ENCODE data around the gene APBA2. TPM values are rescaled to one million over a fixed set of nuclear protein-coding genes. Genes with fewer than 3 reads are reported as not detected.

Gene APBA2
- total and polyA plus RNA-seq, 10 of the 15 experiments (the other 5 are each of a cell fraction or from before 2014, with no cell fraction given) = 0.06 to 0.26 (median 0.07) TPM; not detected in 7

DNA sequence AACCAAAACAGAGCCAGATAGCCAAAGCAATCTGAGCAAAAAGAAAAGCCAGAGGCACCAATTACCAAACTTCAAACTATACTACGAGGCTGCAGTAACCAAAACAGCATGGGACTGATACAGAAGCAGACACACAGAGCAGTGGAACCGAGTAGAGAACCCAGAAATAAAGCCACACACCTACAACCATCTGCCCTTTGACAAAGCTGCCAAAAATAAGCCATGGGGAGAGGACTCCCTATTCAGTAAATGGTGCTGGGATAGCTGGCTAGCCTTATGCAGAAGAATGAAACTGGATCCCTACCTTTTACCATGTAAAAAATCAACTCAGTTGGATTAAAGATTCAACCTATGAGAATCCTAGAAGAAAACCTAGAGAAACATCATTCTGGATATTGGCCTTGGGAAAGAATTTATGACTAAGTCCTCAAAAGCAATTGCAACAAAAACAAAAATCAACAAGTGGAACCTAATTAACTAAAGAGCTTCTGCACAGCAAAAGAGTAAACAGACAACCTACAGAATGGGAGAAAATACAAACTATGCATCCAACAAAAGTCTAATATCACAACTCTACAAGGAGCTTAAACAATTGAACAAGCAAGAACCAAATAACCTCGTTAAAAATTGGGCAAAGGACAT is 95.1 kb downstream of the APBA2 start:
- DNase-seq (ENCODE audit: low read depth, low spot score) = no peak
- WGBS (ENCODE audit: insufficient coverage, insufficient replicate concordance, low lambda C conversion rate, missing lambda C conversion rate) = 0% methylated on average over 3 of the region's 3 CpGs
- Histone ChIP-seq H3K79me2 (ENCODE audit: control insufficient read depth, insufficient read depth, low read length) (no peaks in the 10 kb centered on the region), H3K4me1 (ENCODE audit: control insufficient read depth, insufficient read depth, low read length) (no peaks in the 10 kb centered on the region), H4K20me1 (ENCODE audit: control insufficient read depth, insufficient read depth) (no peaks in the 10 kb centered on the region), H3K9me3 (replicated peaks; ENCODE audit: control insufficient read depth, insufficient read depth, low read length) (no peaks in the 10 kb centered on the region), H3K27ac (ENCODE audit: control insufficient read depth, insufficient read depth) (no peak overlapping the region), H3K9ac (ENCODE audit: control insufficient read depth, insufficient read depth, low read length) (no peak overlapping the region), H2AFZ (ENCODE audit: control insufficient read depth, low read depth, low read length) (no peak overlapping the region), H3K27me3 (replicated peaks in 1 of 2; ENCODE audit: control insufficient read depth in 2 of 2, insufficient read depth in 2 of 2, low read length in 1 of 2) (peaks cover 1 to 4% of the 10 kb centered on the region in 2 experiments), H3K4me2 (ENCODE audit: control insufficient read depth, insufficient read depth) (no peak overlapping the region), H3K36me3 (ENCODE audit: control insufficient read depth in 2 of 2, insufficient read depth in 2 of 2, low read length in 1 of 2) (no peaks in the 10 kb centered on the region), H3K4me3 (no peak overlapping the region)
- in situ Hi-C loops (cut with MboI) = no loop called here
- intact Hi-C loops (cut with micrococcal nuclease; ENCODE audit: unreplicated experiment) = no loop called here
- ChIA-PET CTCF (no interaction called here), RAD21 (ENCODE audit: unreplicated experiment) (interaction anchor here (1.1 kb wide), 1 partner anchor 9 kb away, joined by 3 read pairs; no protein-coding TSS in a partner anchor), POLR2A (no interaction called here), SMC1A (ENCODE audit: uncharacterized antibody, unreplicated experiment) (no interaction called here)
- ATAC-seq = no peak
- BruUV-seq (replicated peaks) = no TSS peak
- FAIRE-seq = no peak
- no peak for TF ChIP-seq SMARCA5 (IDR thresholded peaks at IDR 0.05)
- TF ChIP-seq PML (IDR thresholded peaks at IDR 0.05; ENCODE audit: low read length) = no peak
- TF ChIP-seq EGR1 (IDR thresholded peaks at IDR 0.05; ENCODE audit: borderline replicate concordance in 1 of 2, low read depth in 2 of 2, low read length in 2 of 2) = no peak
- TF ChIP-seq, protein P1, sequence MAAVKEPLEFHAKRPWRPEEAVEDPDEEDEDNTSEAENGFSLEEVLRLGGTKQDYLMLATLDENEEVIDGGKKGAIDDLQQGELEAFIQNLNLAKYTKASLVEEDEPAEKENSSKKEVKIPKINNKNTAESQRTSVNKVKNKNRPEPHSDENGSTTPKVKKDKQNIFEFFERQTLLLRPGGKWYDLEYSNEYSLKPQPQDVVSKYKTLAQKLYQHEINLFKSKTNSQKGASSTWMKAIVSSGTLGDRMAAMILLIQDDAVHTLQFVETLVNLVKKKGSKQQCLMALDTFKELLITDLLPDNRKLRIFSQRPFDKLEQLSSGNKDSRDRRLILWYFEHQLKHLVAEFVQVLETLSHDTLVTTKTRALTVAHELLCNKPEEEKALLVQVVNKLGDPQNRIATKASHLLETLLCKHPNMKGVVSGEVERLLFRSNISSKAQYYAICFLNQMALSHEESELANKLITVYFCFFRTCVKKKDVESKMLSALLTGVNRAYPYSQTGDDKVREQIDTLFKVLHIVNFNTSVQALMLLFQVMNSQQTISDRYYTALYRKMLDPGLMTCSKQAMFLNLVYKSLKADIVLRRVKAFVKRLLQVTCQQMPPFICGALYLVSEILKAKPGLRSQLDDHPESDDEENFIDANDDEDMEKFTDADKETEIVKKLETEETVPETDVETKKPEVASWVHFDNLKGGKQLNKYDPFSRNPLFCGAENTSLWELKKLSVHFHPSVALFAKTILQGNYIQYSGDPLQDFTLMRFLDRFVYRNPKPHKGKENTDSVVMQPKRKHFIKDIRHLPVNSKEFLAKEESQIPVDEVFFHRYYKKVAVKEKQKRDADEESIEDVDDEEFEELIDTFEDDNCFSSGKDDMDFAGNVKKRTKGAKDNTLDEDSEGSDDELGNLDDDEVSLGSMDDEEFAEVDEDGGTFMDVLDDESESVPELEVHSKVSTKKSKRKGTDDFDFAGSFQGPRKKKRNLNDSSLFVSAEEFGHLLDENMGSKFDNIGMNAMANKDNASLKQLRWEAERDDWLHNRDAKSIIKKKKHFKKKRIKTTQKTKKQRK (IDR thresholded peaks at IDR 0.05; ENCODE audit: low read depth, low read length) = no peak
- no peak for TF ChIP-seq ATF2 (IDR thresholded peaks at IDR 0.05; ENCODE audit: low read length)
- TF ChIP-seq TCF3 (IDR thresholded peaks at IDR 0.05; ENCODE audit: borderline replicate concordance, insufficient read depth, low read depth, low read length) = no peak
- TF ChIP-seq EED (IDR thresholded peaks at IDR 0.05; ENCODE audit: low read depth) = no peak
- no peak for TF ChIP-seq TAF1 (IDR thresholded peaks at IDR 0.05; ENCODE audit: borderline replicate concordance, low read depth, low read length)
- TF ChIP-seq, protein P2, sequence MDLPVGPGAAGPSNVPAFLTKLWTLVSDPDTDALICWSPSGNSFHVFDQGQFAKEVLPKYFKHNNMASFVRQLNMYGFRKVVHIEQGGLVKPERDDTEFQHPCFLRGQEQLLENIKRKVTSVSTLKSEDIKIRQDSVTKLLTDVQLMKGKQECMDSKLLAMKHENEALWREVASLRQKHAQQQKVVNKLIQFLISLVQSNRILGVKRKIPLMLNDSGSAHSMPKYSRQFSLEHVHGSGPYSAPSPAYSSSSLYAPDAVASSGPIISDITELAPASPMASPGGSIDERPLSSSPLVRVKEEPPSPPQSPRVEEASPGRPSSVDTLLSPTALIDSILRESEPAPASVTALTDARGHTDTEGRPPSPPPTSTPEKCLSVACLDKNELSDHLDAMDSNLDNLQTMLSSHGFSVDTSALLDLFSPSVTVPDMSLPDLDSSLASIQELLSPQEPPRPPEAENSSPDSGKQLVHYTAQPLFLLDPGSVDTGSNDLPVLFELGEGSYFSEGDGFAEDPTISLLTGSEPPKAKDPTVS (IDR thresholded peaks at IDR 0.05; ENCODE audit: low read depth, low read length) = no peak
- TF ChIP-seq RB1 (IDR thresholded peaks at IDR 0.05; ENCODE audit: borderline replicate concordance) = no peak
- no peak for TF ChIP-seq ESRRA (IDR thresholded peaks at IDR 0.05; ENCODE audit: low read length)
- TF ChIP-seq, protein P3, sequence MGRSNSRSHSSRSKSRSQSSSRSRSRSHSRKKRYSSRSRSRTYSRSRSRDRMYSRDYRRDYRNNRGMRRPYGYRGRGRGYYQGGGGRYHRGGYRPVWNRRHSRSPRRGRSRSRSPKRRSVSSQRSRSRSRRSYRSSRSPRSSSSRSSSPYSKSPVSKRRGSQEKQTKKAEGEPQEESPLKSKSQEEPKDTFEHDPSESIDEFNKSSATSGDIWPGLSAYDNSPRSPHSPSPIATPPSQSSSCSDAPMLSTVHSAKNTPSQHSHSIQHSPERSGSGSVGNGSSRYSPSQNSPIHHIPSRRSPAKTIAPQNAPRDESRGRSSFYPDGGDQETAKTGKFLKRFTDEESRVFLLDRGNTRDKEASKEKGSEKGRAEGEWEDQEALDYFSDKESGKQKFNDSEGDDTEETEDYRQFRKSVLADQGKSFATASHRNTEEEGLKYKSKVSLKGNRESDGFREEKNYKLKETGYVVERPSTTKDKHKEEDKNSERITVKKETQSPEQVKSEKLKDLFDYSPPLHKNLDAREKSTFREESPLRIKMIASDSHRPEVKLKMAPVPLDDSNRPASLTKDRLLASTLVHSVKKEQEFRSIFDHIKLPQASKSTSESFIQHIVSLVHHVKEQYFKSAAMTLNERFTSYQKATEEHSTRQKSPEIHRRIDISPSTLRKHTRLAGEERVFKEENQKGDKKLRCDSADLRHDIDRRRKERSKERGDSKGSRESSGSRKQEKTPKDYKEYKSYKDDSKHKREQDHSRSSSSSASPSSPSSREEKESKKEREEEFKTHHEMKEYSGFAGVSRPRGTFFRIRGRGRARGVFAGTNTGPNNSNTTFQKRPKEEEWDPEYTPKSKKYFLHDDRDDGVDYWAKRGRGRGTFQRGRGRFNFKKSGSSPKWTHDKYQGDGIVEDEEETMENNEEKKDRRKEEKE (IDR thresholded peaks at IDR 0.05) = no peak
- TF ChIP-seq POLR2AphosphoS2 (IDR thresholded peaks at IDR 0.05; ENCODE audit: low read depth, low read length) = no peak
- TF ChIP-seq MEF2A (IDR thresholded peaks at IDR 0.05; ENCODE audit: insufficient read depth, low read depth, low read length) = no peak
- no peak for TF ChIP-seq IKZF2 (IDR thresholded peaks at IDR 0.05)
- no peak for TF ChIP-seq NR2C1 (IDR thresholded peaks at IDR 0.05)
